Frontal cortex (tissue), 4 donors: ENCODE measurements around the gene PPP1R14C. TPM values are rescaled to one million over a fixed set of nuclear protein-coding genes. Genes with fewer than 3 reads are reported as not detected.
"Not testable (repeated sequence)": the region's sequence is repeated elsewhere in the genome, so short reads cannot be mapped to it uniquely, and the experiment has no call there.

ENCODE experiments used
- DNase-seq, 2 donors: peaks; one replicate each; pipeline ENCODE4 v3.0.0; 2012; ENCODE audit warnings: low spot score in 2 of 2
- FAIRE-seq: peaks from 2 replicates; lab custom pipeline; 2012; peaks lifted over from hg19 to GRCh38; lab: Jason Lieb, UNC
- total RNA-seq: library from RNA; depleted of rRNA; stranded (reverse); fragments of >200 nt; gene quantifications from one replicate; pipeline ENCODE4 v1.2.3, GENCODE V29; 2014
- donor health status: control.
- donor health status: control.
- donor health status: control.

PPP1R14C gene
- total RNA-seq, 1 donor from 2014 or later = 59.1 TPM

DNA sequence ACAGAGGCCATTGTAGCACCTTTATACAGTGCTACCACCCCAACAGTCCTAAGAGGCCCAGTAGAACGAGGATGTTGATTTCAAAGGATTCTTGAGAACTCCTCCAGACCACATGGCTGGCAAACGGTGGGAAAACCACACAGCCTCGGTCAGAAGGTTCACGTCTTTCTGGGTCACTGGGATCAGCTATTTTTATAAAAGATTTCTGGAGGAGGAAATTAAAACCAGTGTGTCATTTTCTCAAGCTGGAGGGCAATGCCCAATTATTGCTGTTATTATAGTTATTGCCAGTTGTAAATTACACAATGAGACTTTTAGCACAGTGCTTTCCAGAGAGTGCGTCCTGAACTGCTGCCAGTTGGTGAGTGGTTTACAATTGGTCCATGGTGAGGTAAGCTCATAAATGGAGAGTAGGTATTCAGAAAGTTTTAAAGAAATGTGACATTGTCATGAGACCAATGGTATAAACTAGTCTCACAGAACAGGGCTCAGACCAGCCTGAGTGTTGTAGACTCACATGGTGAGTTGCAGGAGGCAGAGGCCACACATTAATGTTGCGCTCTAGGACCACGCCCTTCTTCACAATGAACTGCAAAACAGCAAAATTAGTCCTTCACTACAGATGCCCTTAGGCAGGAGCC, 8.4 kb upstream of the PPP1R14C start:
- no peak for FAIRE-seq

DNA sequence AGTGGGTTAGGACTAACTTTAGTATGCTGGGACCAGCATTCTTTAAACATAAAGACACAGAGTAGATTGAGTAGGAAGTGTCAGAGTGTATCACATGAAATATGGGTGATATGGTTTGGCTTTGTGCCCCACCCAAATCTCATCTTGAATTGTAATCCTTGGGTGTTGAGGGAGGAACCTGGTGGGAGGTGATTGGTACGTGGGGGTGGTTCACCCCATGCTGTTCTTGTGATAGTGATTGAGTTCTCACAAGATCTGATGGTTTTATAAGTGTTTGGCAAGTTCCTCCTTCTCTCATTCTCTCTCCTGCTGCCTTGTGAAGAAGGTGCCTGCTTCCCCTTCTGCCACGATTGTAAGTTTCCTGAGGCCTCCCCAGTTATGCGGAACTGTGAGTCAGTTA, 5.1 kb upstream of the PPP1R14C start:
- not testable (repeated sequence) for FAIRE-seq, DNase-seq

More for the DNA sequence above, 8.4 kb upstream of the PPP1R14C start:
- DNase-seq = no peak

DNA sequence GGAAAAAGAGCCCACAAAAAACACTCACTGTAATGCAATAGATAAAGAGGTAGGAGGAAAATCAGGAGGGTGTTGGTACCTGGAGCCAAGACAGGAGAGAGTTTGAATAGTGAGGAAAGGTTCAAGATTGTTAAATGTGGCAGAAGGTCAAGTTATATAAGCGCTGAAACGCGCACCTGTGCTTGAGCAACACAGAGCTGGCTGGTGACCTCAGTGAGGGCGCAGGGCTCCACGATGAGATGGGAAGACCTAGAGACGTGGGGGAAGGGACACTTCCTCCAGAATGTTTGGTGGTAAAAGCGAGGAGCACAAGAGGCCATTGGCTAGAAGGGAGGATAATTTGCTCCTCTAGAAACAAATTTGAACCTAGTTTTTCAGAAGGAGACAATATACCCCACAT, 4.2 kb upstream of the PPP1R14C start:
- FAIRE-seq = no peak
- no peak for DNase-seq

DNA sequence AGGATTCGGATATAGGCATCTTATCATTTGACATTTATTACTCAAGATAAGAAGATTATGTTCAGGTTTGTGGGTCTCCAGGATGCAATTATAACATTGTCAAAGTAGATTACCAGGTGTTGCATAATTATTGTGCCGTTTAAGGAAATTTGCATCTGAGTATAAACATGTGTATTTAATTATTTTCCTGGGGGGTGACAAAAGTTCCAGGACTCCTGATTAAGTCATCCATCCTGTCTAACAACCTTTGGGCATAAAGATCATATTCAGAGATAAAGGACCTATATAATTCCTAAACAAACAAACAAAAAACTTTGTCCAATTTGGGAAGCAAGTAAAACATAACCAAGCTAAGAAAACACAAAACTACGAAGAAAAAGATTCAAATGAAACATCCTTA, 3.3 kb upstream of the PPP1R14C start:
- FAIRE-seq (no peak), DNase-seq (no peak)

DNA sequence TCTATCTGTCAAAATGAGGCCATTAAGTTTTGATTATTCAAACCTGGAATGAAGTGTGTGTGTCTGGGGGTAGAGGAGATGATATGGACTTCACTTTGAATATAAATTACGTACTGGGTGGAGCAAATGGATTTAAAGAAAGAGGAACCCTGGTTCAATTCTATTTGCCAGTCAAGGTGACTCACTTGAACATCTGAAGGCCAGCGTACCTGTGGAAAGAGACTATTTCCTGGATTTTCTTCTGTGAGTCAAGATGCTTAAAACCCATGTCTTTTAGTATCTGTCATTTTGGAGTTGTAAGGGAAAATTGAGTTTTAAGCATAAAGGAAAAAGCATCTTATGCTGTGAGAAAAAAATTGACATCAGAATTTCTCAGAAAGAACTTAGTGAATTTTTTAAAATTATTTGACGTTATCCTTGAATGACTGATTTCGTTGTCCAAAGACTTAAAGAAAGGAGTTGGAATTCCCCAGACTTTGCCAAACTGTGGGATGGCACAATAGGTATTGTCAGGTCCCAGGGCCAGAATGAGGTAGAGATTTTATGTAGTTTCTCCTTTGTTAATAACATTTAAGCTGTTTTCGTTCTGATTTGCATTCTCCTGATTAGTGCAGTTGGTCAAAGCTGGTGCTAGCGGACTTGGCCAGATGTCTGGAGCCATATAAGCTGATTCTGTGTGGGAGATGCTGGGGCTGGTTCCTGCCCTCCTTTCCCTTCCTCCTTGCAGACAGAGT, 2.4 kb upstream of the PPP1R14C start:
- DNase-seq = no peak

DNA sequence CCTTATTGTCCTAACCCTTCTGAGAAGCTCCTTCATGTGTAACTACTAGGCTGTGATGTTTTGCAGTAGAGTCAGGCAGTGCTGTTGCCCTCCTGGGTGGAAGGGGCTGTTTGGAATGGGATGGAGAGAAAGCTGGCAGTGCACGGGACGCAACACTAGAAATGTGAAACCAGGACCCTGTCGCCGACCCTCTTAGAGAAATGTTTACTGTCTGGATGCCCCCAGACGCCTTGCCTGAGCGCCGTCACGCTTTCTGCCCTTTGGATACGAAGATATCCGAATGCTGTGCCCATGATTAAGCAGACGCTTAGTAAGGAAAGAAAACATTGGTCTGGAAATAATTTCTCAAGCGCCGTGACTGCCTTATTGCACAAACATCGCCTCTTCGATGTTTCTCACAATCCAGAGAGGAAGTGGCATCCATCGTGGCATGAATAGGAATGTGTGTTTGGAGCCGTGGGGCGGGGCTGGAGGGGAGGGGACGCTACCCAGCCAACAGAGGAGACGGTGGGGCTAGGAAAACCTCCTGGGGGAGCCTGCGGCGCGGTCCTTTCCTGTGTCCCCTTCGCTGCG, 661 bp upstream of the PPP1R14C start:
- FAIRE-seq (no peak), DNase-seq (no peak)

More for the DNA sequence above, 2.4 kb upstream of the PPP1R14C start:
- no peak for FAIRE-seq

DNA sequence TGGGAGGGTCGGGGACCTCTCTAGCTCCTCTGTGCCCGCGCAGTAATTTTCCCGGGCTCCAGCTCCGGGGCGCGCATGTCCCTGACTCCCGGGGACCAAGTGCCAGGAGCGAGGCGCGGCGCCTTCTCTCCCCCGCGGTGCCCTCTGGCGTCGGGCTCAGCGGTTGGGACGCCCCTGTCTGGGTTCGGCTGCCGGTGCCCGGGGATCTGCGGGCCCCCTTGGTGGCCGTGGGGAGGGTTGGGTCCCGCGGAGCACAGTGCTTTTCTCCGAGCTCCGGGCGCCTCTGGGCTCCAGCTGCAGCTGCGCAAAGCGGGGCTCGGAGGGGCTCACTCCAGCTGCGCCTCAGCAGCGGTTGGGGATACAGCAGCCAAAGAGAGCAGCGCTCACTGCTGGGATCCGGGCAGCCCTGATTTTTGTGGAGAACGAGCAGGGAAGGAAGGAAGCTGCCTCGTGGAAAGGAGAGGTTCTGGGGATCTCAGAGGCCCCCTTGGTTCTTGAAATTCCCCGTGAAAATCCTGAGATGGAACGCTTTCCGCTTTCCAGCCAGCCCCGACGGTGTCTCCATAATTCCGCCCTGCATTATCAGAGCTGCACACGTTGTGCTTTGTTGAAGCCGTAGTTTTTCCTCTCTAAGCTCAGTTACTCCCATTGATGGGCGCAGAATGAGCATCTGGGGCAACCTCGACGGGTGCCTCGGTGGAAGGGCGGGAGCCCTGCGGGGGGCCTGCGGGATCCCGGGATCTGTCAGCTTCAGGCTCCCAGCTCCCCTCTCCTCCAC, 861 bp downstream of the PPP1R14C start:
- DNase-seq (peak in 1 of 2 donors; percentile 22), FAIRE-seq (no peak)

DNA sequence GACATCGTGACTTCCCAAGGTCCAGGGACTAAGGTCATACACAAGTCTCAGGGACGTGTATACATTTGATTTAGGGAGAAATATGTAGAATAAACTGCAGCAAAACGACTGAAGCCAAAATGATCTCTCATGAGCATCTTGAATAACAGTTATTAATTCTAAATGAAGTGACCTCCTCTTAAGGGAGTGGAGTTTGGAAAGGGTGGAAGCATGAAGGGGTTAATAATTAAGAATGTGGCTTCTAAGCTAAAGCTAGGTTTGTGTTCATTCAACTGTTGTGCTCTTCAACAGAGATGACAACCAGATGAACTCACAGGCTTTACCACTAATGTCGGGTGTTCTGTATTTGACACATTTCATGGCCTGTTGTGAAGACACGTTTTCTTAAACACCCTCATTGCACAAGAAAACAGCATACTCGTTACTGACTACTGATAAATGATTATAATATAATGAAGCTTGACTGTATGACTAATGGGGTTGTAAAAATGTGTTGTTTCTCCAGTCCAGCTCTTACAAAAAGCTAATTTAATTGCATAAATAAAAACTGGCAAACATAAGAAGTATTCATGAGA, 1.5 kb downstream of the PPP1R14C start:
- FAIRE-seq (no peak), DNase-seq (no peak)

DNA sequence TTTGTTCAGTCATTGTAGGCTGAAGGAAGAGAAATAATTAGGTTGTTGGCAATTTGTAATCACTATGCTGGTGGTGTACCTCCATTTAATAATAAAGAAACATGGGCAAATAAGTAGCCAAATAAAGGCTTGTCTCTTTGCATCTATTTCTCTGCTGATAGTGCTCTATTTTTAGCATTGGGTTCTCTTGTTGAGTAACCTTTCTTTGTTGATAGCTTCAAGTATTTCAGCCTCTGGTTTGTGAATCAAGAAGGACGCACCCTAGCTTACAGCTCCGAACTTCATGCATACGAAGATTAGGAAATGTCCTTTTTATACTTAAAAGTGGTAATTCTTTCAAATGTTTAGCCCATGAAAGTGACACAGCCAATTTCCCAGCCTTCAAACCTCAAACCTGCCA, 2.6 kb downstream of the PPP1R14C start:
- FAIRE-seq = no peak
- DNase-seq = no peak

DNA sequence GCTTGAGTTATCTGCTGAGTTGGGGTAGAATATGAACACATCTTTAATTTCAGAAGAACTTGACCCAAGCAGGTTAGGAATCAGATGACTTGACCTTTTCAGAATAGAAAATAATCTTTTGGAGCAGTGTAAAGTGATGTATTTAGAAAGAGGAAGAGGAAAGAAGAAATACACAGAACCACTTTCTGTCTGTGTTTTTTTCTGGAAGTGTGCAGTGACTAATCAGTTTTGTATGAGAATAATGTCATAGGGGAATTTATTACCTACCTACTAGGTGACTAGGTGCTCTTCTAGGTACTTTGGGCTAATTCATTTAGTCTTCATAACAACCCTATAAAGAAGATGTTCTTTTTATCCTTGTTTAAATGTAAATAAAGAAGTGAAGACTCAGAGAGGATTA, 3.0 kb downstream of the PPP1R14C start:
- FAIRE-seq = no peak

DNA sequence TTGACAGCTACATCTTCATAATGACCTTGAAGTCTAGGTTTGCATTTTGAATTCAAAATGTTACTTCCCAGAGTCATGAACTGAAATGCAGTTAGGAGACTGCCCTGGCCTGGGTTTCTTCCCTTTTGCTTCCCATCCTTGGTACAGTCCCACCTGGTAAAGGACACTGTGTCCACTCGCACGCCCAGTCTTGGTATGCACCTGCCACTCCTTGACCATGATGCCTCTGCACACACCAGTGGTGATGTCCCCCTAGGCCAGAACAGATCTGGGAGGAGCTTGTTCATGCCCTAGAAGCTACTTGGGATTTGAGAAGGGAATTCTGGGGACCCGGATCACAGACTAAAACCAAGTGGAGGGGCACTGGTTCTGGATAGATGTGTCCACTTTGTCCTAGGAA, 3.6 kb downstream of the PPP1R14C start:
- DNase-seq (no peak), FAIRE-seq (no peak)

More for the DNA sequence above, 3.0 kb downstream of the PPP1R14C start:
- no peak for DNase-seq

DNA sequence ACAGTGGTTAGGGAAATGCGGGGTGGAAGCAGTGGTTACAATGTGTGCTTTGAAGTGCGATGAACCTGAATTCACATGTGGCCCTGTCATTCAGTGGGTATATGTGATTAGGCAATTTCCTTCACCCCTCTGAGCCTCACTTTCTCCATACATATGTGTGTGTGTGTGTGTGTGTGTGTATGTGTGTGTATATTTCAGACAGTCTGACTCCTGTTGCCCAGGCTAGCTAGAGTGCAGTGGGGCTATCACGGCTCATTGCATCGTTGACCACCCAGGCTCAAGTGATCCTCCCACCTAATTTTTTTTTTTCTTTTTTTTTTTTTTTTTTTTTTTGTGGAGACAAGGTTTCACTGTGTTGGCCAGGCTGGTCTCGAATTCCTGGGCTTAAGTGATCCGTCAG, 6.3 kb downstream of the PPP1R14C start:
- FAIRE-seq (no peak), DNase-seq (no peak)

DNA sequence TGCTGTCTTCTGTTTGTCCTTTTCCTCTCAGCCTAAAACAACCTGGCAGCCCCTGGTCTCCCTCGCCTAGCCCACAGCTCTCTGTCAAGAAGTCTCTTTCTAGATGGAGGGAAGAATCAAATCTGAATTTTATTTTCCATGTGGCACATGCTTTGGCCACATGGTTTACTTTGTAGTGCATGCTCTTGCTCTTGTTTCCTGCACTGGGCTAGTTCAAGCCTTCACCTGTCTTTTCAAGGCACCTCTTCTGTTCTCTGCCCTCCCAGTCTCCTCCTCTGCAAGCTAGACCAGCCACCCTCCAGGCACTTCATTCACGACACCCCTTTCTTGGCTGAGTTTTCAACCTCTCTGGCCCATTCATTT, 7.6 kb downstream of the PPP1R14C start:
- no peak for DNase-seq
- FAIRE-seq = no peak

DNA sequence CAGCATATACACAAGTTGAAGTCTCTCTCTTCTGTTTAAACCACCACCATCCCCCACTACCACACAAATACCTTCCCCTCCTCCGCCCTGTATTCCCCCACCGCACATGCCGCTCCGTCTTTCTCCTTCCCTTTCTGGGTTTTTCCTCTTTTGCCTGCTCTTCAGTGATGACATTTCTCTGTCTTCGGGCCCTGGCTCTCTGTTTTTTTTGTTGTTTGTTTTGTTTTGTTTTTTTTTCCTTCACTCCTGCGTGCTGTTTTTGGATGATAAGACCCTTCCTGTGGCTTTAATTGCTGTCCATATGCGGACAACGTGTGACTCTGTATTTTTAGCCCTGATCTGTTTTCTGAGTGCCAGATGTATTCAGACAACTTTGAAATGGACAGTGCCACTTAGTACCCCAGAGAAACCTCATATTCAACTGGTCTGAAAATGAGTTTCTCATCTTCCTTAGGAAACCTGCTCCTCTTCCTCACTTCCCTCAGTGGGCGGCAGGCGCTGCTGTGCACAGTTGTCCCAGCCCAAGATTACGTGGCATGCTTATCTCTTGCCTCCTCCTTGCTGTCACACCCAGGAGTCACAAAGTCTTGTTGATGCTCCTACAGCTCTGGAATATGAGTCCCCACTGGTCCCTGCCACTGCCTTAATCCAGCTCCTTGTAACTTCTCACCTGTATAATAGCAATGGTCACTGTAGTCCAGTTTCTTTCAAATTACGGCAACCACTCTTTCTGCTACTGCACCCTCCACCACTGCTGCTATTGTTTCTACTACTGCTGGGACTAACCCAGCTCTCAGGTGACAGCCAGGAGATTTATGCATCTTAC, 8.2 kb downstream of the PPP1R14C start:
- FAIRE-seq = no peak
- no peak for DNase-seq

DNA sequence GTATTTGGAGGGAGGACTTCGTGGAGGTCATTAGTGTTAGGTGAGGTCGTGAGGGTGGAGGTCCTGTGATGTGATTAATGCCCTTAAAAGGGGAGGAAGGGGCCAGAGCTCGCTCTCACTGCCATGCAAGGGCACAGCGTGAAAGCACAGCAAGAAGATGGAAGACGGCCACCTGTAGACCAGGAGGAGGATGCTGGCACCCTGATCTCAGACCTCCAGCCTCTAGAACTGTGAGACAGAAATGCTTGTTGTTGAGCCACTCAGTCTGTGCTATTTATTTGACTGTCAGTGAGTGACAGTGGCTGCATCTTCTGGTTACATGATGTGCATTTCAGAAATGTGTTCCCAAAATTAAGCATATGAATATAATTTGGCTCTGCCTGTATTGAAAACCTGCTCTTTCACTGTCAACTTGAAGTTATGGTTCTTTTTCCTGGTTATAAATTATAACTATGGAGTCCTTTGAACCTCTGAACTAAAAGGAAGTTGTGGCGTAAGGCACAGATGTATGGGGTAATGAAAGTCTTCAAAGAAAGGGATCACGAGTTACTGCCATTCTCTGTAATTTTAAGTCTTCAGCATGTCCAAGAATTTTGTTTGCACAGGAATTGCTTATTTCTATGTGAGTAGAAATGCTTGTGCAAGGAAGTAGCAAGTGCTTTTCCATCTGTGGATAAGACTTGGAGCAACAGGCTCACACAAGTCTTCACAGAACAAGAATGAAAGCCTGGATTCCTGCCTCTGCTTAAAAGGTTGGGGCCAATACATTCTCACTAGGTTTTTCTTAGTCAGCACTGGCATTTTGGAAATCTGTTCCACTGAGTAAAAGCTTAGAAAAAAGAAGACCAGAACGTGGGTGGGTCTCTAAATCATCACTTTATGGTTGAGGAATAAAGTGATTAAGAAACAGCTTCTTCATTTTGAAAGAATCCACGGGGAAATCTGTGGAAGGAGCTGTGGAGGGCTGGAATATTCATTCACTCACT, 10.3 kb downstream of the PPP1R14C start:
- DNase-seq = no peak
- FAIRE-seq = no peak

DNA sequence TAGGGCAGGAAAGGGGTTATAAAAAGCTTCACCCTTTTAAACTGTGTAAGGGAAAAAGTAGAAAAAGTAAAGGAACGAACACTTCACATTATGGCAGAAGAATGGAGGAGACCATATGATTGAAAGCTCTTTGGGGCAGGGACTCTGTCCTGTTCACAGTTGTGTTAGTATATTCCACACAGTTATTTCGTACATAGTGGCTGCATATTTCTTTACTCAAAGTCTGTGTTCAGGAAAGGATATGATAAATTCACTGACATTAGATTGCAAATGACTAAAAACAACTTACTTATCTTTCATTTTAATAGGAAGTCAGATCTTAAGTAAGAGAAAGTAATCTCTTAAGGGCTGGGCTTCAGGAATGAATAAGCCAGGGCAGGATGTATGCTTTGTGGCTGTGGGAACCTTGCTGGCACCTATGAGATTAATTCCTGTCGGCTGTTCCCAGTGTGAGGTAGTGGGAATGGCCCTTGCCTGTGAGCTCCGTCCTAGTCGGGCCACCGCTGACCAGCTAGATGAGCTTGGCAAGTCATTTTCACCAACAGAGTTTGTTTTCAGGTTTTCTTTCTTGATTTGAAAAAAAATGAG, 11.2 kb downstream of the PPP1R14C start:
- no peak for DNase-seq

DNA sequence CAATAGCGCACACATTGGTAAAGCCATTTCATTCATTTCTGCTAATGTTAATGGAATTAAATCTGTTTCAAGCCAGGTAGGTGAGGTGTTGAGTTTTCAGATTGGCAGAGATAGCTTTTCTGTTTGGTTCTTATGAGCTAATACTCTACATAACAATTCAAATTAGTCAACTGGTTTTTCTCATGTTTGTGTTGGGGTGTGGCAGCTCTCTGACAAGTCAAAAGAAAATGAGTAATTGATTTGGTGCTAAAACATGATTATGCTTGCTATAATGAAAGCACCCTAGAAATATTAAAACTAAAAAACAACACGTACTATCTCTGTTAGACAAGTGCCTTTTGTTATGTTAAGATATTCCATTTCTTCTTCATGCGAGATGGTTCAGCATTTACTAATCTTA, 13.6 kb downstream of the PPP1R14C start:
- FAIRE-seq = no peak
- DNase-seq = no peak

More for the DNA sequence above, 11.2 kb downstream of the PPP1R14C start:
- FAIRE-seq = no peak

DNA sequence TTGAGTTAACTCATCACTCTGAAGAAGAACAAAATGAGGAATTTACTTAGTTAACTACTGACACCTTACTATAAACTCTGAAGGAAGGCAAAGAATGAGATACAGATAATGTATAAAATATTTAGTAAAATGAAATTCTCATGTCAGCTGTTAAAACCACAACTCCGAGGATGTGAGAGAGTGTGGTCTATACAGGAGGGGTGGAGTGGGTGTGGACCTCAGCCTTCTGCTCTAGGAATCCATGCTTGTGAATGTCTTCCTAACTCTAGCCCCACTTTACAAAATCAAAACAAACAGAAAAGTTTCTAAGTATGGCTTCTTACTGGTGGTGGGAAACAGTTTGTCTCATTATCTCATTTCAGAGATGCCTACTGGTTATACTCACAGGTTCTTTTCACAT, 14.2 kb downstream of the PPP1R14C start:
- DNase-seq (no peak), FAIRE-seq (no peak)
